H1 (cell line): ENCODE data around the gene UGGT2. TPM values are rescaled to one million over a fixed set of nuclear protein-coding genes. Genes with fewer than 3 reads are reported as not detected.

Experiments used
- BACH1 ChIP-seq: IDR thresholded peaks from 2 replicates; pipeline ENCODE4 v1.6.1; 2012; ENCODE audit warnings: low read length, improper control_type of control experiment
- EP300 ChIP-seq, 2 experiments: IDR thresholded peaks; 1 replicate in 1 of 2; 2 replicates in 1 of 2; pipeline ENCODE4 v1.6.1; 2011 to 2012; ENCODE audit warnings: low read depth in 2 of 2, low read length in 2 of 2, mild to moderate bottlenecking in 2 of 2, borderline replicate concordance in 1 of 2, inconsistent platforms in 1 of 2, moderate library complexity in 1 of 2
- EZH2 ChIP-seq: fragments of 200-600 bp; sonication (generic); IDR thresholded peaks from 2 replicates; pipeline ENCODE4 v1.7.1; 2012; ENCODE audit warnings: low read depth, mild to moderate bottlenecking, moderate library complexity, low read length, inconsistent platforms; ENCODE audit not compliant: severe bottlenecking
- FOSL1 ChIP-seq: IDR thresholded peaks from 2 replicates; pipeline ENCODE4 v1.6.1; 2011; ENCODE audit warnings: mild to moderate bottlenecking, low read depth, low read length, moderate library complexity; ENCODE audit not compliant: insufficient read depth
- GTF2F1 ChIP-seq: IDR thresholded peaks from 2 replicates; pipeline ENCODE4 v1.6.1; 2012; ENCODE audit warnings: low read depth, low read length, improper control_type of control experiment, borderline replicate concordance
- HDAC2 ChIP-seq, 2 experiments: fragments of 300-600 bp in 1 of 2; sonication (generic) in 1 of 2; IDR thresholded peaks; 2 replicates each; pipeline ENCODE4 v1.6.1; 2011 to 2012; ENCODE audit warnings: low read depth in 2 of 2, low read length in 2 of 2, mild to moderate bottlenecking in 2 of 2, moderate library complexity in 2 of 2, borderline replicate concordance in 1 of 2, inconsistent platforms in 1 of 2
- JUN ChIP-seq: IDR thresholded peaks from 2 replicates; pipeline ENCODE4 v1.6.1; 2011; ENCODE audit warnings: low read depth, mild to moderate bottlenecking, improper control_type of control experiment, low read length
- JUND ChIP-seq: IDR thresholded peaks from 2 replicates; pipeline ENCODE4 v1.6.1; 2011; ENCODE audit warnings: mild to moderate bottlenecking, improper control_type of control experiment, low read length
- KDM1A ChIP-seq: fragments of 200-600, 300-600 bp; sonication (generic); IDR thresholded peaks from 2 replicates; pipeline ENCODE4 v1.7.1; 2016; ENCODE audit warnings: mild to moderate bottlenecking, low read length, borderline replicate concordance
- MAFK ChIP-seq: IDR thresholded peaks from 2 replicates; pipeline ENCODE4 v1.6.1; 2012; ENCODE audit warnings: low read depth, mild to moderate bottlenecking, improper control_type of control experiment, low read length
- POU5F1 ChIP-seq: IDR thresholded peaks from 2 replicates; pipeline ENCODE4 v1.6.1; 2011; ENCODE audit warnings: low read depth, mild to moderate bottlenecking, low read length, moderate library complexity
- RBBP5 ChIP-seq: IDR thresholded peaks from 2 replicates; pipeline ENCODE4 v1.7.1; 2012; ENCODE audit warnings: low read depth, mild to moderate bottlenecking, inconsistent platforms, low read length, moderate library complexity, borderline replicate concordance
- RNF2 ChIP-seq: fragments of 200-900, 300-1000 bp; sonication (generic); IDR thresholded peaks from 2 replicates; pipeline ENCODE4 v1.7.1; 2016; ENCODE audit warnings: borderline replicate concordance, low read depth, mild to moderate bottlenecking, antibody characterized with exemption, low read length; ENCODE audit not compliant: poor library complexity, severe bottlenecking; ENCODE audit errors: missing control alignments
- SAP30 ChIP-seq: fragments of 300-600 bp; sonication (generic); IDR thresholded peaks from 2 replicates; pipeline ENCODE4 v1.7.1; 2012; ENCODE audit warnings: low read length, moderate library complexity, mild to moderate bottlenecking, inconsistent platforms; ENCODE audit not compliant: insufficient read depth, insufficient replicate concordance
- SIN3A ChIP-seq, 2 experiments: IDR thresholded peaks in 1 of 2; conservative IDR thresholded peaks in 1 of 2; 2 replicates each; pipeline ENCODE4 v1.6.1; 2011 to 2012; ENCODE audit warnings: low read length in 2 of 2, improper control_type of control experiment in 1 of 2, low read depth in 1 of 2, mild to moderate bottlenecking in 1 of 2
- SP2 ChIP-seq: IDR thresholded peaks from 2 replicates; pipeline ENCODE4 v1.6.1; 2012; ENCODE audit warnings: mild to moderate bottlenecking, low read length, inconsistent platforms
- SRF ChIP-seq: IDR thresholded peaks from 2 replicates; pipeline ENCODE4 v1.6.1; 2011; ENCODE audit warnings: mild to moderate bottlenecking, low read depth, low read length, moderate library complexity
- SUZ12 ChIP-seq: fragments of 200-600 bp; sonication (generic); IDR thresholded peaks from 2 replicates; pipeline ENCODE4 v1.6.1; 2012; ENCODE audit warnings: mild to moderate bottlenecking, inconsistent platforms, low read length, moderate library complexity, mixed read lengths
- TBP ChIP-seq: IDR thresholded peaks from 2 replicates; pipeline ENCODE4 v1.6.1; 2011; ENCODE audit warnings: low read depth, low read length, improper control_type of control experiment
- polyA plus RNA-seq, 7 experiments: library from polyadenylated mRNA; depleted of rRNA in 3 of 7; stranded (reverse) in 5 of 7; unstranded in 2 of 7; fragments of >200 nt in 5 of 7; fragments of 200-250 nt in 2 of 7; gene quantifications; 1 replicate in 5 of 7; 2 replicates in 1 of 7; 4 replicates in 1 of 7; pipeline versions ENCODE4 v1.2.1 to v1.2.3, GENCODE V29; 2011 to 2013; ENCODE audit warnings: missing spikeins in 2 of 7, mixed read lengths in 2 of 7
- total RNA-seq: library from RNA; stranded (reverse); fragmentation: NEBNext Ultra II Directional; extraction: Animal tissue kit (Norgen Biotek cat#: 25700); gene quantifications from 2 replicates; pipeline ENCODE4 v1.2.1, GENCODE V29; 2021
- TF ChIP-seq, protein P1 (sequence below), 3 experiments: IDR thresholded peaks; 1 replicate in 2 of 3; 2 replicates in 1 of 3; pipeline versions ENCODE4 v1.5.1 to v1.6.1; 2011; ENCODE audit warnings: low read length in 3 of 3, mild to moderate bottlenecking in 3 of 3, inconsistent platforms in 2 of 3, low read depth in 1 of 3, moderate library complexity in 1 of 3; ENCODE audit not compliant: insufficient read depth in 1 of 3; ENCODE audit errors: control extremely low read depth in 1 of 3

UGGT2 gene
- total and polyA plus RNA-seq, 2 of the 8 experiments (the other 6 are each of a cell fraction or from before 2014, with no cell fraction given): 5.9 to 25.1 TPM

DNA sequence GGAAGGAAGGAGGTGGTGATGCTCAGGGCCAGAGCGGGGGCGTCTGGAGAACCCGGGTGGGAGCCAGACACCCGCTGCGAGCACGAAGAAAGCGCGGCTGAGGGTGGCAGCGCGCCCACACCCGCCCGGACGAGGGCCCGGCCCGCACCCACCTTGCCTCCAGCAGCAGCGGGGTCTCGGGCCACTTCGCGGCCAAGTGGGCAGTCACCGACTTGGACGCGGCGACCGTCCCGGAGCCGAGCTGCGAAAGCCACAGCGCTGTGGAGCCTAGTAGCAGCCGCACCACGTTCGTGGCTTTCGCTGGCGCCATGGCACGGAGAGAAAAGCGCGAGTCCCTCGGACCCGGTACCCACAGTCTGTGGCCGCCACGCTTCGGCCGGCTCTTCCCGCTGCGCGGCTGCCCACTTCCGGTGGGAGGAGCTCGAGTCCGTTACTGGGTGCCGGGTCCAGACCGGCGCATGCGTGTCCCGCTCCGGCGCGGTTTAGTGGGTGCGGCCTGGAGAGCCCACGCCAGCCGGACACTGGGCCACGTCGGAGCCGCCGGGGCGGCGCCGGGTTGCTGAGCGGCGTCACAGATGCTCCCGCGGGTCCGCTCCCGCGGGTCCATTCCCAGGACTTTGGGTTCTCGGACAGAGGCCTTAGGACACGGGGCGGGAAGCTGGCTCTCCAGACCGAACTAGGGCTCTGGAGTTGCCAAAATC lies at the start of gene UGGT2 (continued):
- TF ChIP-seq EZH2 (no peak), EP300 (IDR thresholded peaks at IDR 0.05; ENCODE audit: borderline replicate concordance in 1 of 2, low read depth in 2 of 2, low read length in 2 of 2) (0 out of 3 replicates have a peak, but pooled peaks of 1 of the 2 experiments have one; percentile 3), SRF (no peak), KDM1A (no peak), SIN3A (conservative IDR thresholded peaks at IDR 0.05 in 1 of 2, IDR thresholded peaks at IDR 0.05 in 1 of 2; ENCODE audit: low read depth in 1 of 2, low read length in 2 of 2) (peak in 1 of 2 experiments; percentile 81; a peak in 1 of 4 replicates), GTF2F1 (no peak), RBBP5 (peak; percentile 99), RNF2 (no peak), POU5F1 (no peak), JUN (no peak), TBP (no peak), JUND (no peak), MAFK (no peak), BACH1 (peak; percentile 44; the same call in 1 of the 2 replicates), FOSL1 (no peak), SAP30 (no peak), HDAC2 (IDR thresholded peaks at IDR 0.05; ENCODE audit: borderline replicate concordance in 1 of 2, low read depth in 2 of 2, low read length in 2 of 2) (peak in 1 of 2 experiments; percentile 59; a peak in 1 of 4 replicates), SP2 (no peak), SUZ12 (peak; percentile 47; the same call in 1 of the 2 replicates)
- TF ChIP-seq, protein P1, sequence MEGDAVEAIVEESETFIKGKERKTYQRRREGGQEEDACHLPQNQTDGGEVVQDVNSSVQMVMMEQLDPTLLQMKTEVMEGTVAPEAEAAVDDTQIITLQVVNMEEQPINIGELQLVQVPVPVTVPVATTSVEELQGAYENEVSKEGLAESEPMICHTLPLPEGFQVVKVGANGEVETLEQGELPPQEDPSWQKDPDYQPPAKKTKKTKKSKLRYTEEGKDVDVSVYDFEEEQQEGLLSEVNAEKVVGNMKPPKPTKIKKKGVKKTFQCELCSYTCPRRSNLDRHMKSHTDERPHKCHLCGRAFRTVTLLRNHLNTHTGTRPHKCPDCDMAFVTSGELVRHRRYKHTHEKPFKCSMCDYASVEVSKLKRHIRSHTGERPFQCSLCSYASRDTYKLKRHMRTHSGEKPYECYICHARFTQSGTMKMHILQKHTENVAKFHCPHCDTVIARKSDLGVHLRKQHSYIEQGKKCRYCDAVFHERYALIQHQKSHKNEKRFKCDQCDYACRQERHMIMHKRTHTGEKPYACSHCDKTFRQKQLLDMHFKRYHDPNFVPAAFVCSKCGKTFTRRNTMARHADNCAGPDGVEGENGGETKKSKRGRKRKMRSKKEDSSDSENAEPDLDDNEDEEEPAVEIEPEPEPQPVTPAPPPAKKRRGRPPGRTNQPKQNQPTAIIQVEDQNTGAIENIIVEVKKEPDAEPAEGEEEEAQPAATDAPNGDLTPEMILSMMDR (IDR thresholded peaks at IDR 0.05; ENCODE audit: control extremely low read depth in 1 of 3, insufficient read depth in 1 of 3, low read depth in 1 of 3, low read length in 3 of 3): no peak
